DND-41 (cell line): ENCODE measurements around the gene PRSS57.

ENCODE experiments used
- ATAC-seq: fragments of 200-7000 bp; cut with Tn5 transposase; 3 replicates; pipeline ENCODE4 v1.9.1; 2021; ENCODE audit warnings: low read depth; ENCODE audit not compliant: insufficient read depth
- DNase-seq: peaks from one replicate; pipeline ENCODE4 v3.0.0-alpha.2; 2020
- H2AFZ ChIP-seq: 2 replicates; pipeline ENCODE4 v1.6.0; 2012; ENCODE audit warnings: low read depth, low read length
- H3K27ac ChIP-seq: 2 replicates; pipeline ENCODE4 v1.5.1; 2012; ENCODE audit warnings: low read length, inconsistent platforms
- H3K27me3 ChIP-seq: fragments of 200-600 bp; sonication (generic); 2 replicates; pipeline ENCODE4 v1.6.0; 2012; ENCODE audit warnings: low read length, mild to moderate bottlenecking, inconsistent platforms; ENCODE audit not compliant: insufficient read depth, poor library complexity
- H3K36me3 ChIP-seq: 2 replicates; pipeline ENCODE4 v1.5.1; 2012; ENCODE audit warnings: low read length, inconsistent platforms; ENCODE audit not compliant: insufficient read depth
- H3K4me1 ChIP-seq: 2 replicates; pipeline ENCODE4 v1.5.1; 2012; ENCODE audit warnings: mild to moderate bottlenecking, low read length; ENCODE audit not compliant: insufficient read depth
- H3K4me2 ChIP-seq: 2 replicates; pipeline ENCODE4 v1.6.0; 2012; ENCODE audit warnings: mild to moderate bottlenecking, moderate library complexity, low read length, inconsistent platforms; ENCODE audit not compliant: insufficient read depth
- H3K4me3 ChIP-seq, 2 experiments: fragments of 200-600 bp in 1 of 2; shearing (Covaris generic) in 1 of 2; 2 replicates each; pipeline ENCODE4 v1.5.1; 2012 to 2016; ENCODE audit warnings: inconsistent platforms in 2 of 2, low read length in 2 of 2, mild to moderate bottlenecking in 2 of 2, low read depth in 1 of 2, moderate library complexity in 1 of 2
- H3K79me2 ChIP-seq: 2 replicates; pipeline ENCODE4 v1.6.0; 2012; ENCODE audit warnings: low read length, inconsistent platforms; ENCODE audit not compliant: insufficient read depth
- H3K9ac ChIP-seq: 2 replicates; pipeline ENCODE4 v1.6.0; 2012; ENCODE audit warnings: low read depth, mild to moderate bottlenecking, inconsistent platforms, low read length, moderate library complexity
- H3K9me3 ChIP-seq: 2 replicates; pipeline ENCODE4 v1.5.1; 2012; ENCODE audit warnings: low read length, moderate library complexity, mild to moderate bottlenecking, inconsistent platforms; ENCODE audit not compliant: insufficient read depth, severe bottlenecking
- H4K20me1 ChIP-seq: 2 replicates; pipeline ENCODE4 v1.6.0; 2012; ENCODE audit warnings: low read length; ENCODE audit not compliant: insufficient read depth
- CTCF ChIP-seq: IDR thresholded peaks from 2 replicates; pipeline ENCODE4 v1.5.1; 2012; ENCODE audit warnings: borderline replicate concordance, low read length, moderate library complexity, mild to moderate bottlenecking; ENCODE audit not compliant: poor library complexity, severe bottlenecking; ENCODE audit errors: extremely low read depth
- EZH2 ChIP-seq: IDR thresholded peaks from 3 replicates; pipeline ENCODE4 v1.6.1; 2012; ENCODE audit warnings: borderline replicate concordance, low read depth, mild to moderate bottlenecking, moderate library complexity, low read length, inconsistent platforms; ENCODE audit not compliant: severe bottlenecking

Gene PRSS57

GRCh38 chr19:723714-724113, 28.5 kb upstream of the PRSS57 start:
- no peak overlapping the region for H3K4me3 ChIP-seq
- no peak overlapping the region for H3K4me2 ChIP-seq
- DNase-seq: no peak
- no peaks in the 10 kb centered on the region for H3K36me3 ChIP-seq
- H4K20me1 ChIP-seq: no peaks in the 10 kb centered on the region
- ATAC-seq: no peak
- H3K9me3 ChIP-seq: no peaks in the 10 kb centered on the region
- H3K79me2 ChIP-seq: no peaks in the 10 kb centered on the region
- H3K27ac ChIP-seq: no peak overlapping the region
- H3K4me1 ChIP-seq: no peaks in the 10 kb centered on the region
- no peak overlapping the region for H3K9ac ChIP-seq
- no peak overlapping the region for H2AFZ ChIP-seq
- H3K27me3 ChIP-seq: no peaks in the 10 kb centered on the region
- TF ChIP-seq EZH2 (no peak), CTCF (no peak)

- Histone ChIP-seq H3K36me3 (no peaks in the 10 kb centered on the region), H3K4me2 (no peak overlapping the region), H3K27me3 (no peaks in the 10 kb centered on the region), H2AFZ (no peak overlapping the region), H3K79me2 (no peaks in the 10 kb centered on the region), H3K9ac (no peak overlapping the region), H4K20me1 (no peaks in the 10 kb centered on the region), H3K9me3 (no peaks in the 10 kb centered on the region), H3K4me3 (no peak overlapping the region), H3K27ac (no peak overlapping the region), H3K4me1 (no peaks in the 10 kb centered on the region)
- no peak for TF ChIP-seq EZH2
- no peak for TF ChIP-seq CTCF
- ATAC-seq (no peak), DNase-seq (no peak)
Observed at GRCh38 chr19:723247-723646, 28.0 kb upstream of the PRSS57 start.

DNA sequence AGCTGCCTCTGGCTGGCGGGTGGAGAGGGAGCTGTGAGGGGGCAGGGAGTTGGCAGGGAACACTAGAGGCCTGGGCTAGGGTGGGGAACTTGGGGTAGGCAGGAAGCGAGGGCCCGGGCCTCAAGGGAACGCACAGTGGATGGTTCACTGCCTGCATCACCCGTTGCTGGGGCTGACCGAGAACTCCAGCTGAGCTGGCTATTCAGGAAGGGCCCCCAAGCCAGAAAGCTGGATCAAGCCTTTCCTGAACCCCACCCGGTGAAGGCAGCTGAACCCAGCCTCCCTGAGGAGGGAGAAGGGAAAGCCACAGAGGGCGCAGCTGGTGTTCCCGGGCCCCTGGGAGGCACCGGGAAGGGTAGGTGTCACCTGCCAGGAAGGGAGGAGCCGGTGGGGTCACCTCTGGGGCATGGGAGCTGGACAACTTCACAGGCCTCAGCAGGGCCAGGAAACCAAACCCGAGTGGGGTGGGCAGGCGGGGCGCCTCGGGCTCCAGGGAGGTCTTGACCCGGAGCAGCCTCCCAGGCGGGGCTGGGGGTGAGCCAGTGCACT, 27.4 kb upstream of the PRSS57 start:
- no peak for ATAC-seq
- H3K4me3 ChIP-seq: no peak overlapping the region
- no peaks in the 10 kb centered on the region for H3K36me3 ChIP-seq
- H3K4me1 ChIP-seq: no peaks in the 10 kb centered on the region
- no peak overlapping the region for H2AFZ ChIP-seq
- TF ChIP-seq EZH2: no peak
- DNase-seq: no peak
- no peak overlapping the region for H3K27ac ChIP-seq
- H3K4me2 ChIP-seq: no peak overlapping the region
- no peaks in the 10 kb centered on the region for H3K79me2 ChIP-seq
- no peaks in the 10 kb centered on the region for H3K9me3 ChIP-seq
- no peaks in the 10 kb centered on the region for H3K27me3 ChIP-seq
- no peak overlapping the region for H3K9ac ChIP-seq
- H4K20me1 ChIP-seq: no peaks in the 10 kb centered on the region

- Histone ChIP-seq H3K9ac (no peak overlapping the region), H3K27ac (no peak overlapping the region), H3K4me3 (no peak overlapping the region), H2AFZ (no peak overlapping the region), H3K9me3 (peaks cover 3% of the 10 kb centered on the region), H3K79me2 (no peaks in the 10 kb centered on the region), H3K27me3 (no peaks in the 10 kb centered on the region), H3K4me2 (no peak overlapping the region), H4K20me1 (no peaks in the 10 kb centered on the region), H3K4me1 (no peaks in the 10 kb centered on the region), H3K36me3 (no peaks in the 10 kb centered on the region)
- ATAC-seq (no peak), DNase-seq (no peak)
- TF ChIP-seq EZH2 (no peak), CTCF (no peak)
Observed at GRCh38 chr19:720345-721160, 25.3 kb upstream of the PRSS57 start.
